Measurements from ENCODE around the gene TRAPPC3L. TPM values are rescaled to one million over a fixed set of nuclear protein-coding genes. Genes with fewer than 3 reads are reported as not detected.

The TRAPPC3L gene
- total RNA-seq, 1 experiment from 2014 or later = not detected

DNA sequence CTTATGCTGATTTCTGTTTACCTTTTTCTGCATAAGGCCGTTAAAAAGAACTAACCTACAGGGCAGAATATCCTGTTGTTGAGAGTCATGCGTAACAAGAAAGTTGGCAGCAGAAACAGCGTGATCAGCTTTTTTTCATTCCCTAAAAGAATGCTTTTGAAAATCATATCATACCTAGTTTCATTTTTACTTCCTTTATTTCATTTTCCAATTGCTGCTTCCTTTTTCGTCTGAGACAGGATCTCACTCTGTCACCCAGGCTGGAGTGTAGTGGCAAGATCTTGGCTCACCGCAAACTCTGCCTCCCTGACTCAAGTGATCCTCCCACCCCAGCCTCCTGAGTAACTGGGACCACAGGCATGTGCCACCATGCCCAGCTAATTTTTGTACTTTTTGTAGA, 80.2 kb downstream of the TRAPPC3L start:
- no peak overlapping the region for H2AFZ ChIP-seq (ENCODE audit: low read depth, low read length, poor library complexity, severe bottlenecking)
- H4K20me1 ChIP-seq (ENCODE audit: insufficient read depth) = no peaks in the 10 kb centered on the region
- H3K79me2 ChIP-seq (ENCODE audit: insufficient read depth, low read length) = no peaks in the 10 kb centered on the region
- RAD21 ChIA-PET (ENCODE audit: low non-redundant PET in 1 of 2, low total read pairs in 2 of 2, uncharacterized antibody in 2 of 2, unreplicated experiment in 2 of 2) = no interaction called here
- no peaks in the 10 kb centered on the region for H3K4me1 ChIP-seq (ENCODE audit: control insufficient read depth in 1 of 2, insufficient read depth in 2 of 2, low read length in 2 of 2)
- ATAC-seq (no peak), DNase-seq (ENCODE audit: low read depth, low spot score) (no peak)
- BruUV-seq (replicated peaks) = no TSS peak
- no peak overlapping the region for H3K27ac ChIP-seq (ENCODE audit: low read depth, low read length)
- POLR2A ChIA-PET = no interaction called here
- H3K9me2 ChIP-seq (ENCODE audit: insufficient read depth) = no peaks in the 10 kb centered on the region
- no peaks in the 10 kb centered on the region for H3K27me3 ChIP-seq (ENCODE audit: insufficient read depth, low read length)
- CTCF ChIA-PET = no interaction called here
- no peak overlapping the region for H3K9ac ChIP-seq (ENCODE audit: low read length)
- H3K9me3 ChIP-seq (ENCODE audit: control insufficient read depth in 1 of 2, insufficient read depth in 1 of 2, low read depth in 1 of 2, low read length in 2 of 2) = no peaks in the 10 kb centered on the region
- TF ChIP-seq SRF (IDR thresholded peaks at IDR 0.05; ENCODE audit: low read depth) = no peak
- no peak for TF ChIP-seq EZH2phosphoT487 (IDR thresholded peaks at IDR 0.05; ENCODE audit: borderline replicate concordance)
- no peak for TF ChIP-seq SIN3A (IDR thresholded peaks at IDR 0.05; ENCODE audit: low read depth)
- no peak for TF ChIP-seq SP1 (IDR thresholded peaks at IDR 0.05; ENCODE audit: low read depth)
- no peak for TF ChIP-seq CBX3 (IDR thresholded peaks at IDR 0.05; ENCODE audit: low read depth)
- no peak for TF ChIP-seq ZFX (IDR thresholded peaks at IDR 0.05)
- no peak for TF ChIP-seq FOSL1 (IDR thresholded peaks at IDR 0.05; ENCODE audit: low read depth)
- no peak for TF ChIP-seq EZH2 (IDR thresholded peaks at IDR 0.05)
- TF ChIP-seq, protein P1, sequence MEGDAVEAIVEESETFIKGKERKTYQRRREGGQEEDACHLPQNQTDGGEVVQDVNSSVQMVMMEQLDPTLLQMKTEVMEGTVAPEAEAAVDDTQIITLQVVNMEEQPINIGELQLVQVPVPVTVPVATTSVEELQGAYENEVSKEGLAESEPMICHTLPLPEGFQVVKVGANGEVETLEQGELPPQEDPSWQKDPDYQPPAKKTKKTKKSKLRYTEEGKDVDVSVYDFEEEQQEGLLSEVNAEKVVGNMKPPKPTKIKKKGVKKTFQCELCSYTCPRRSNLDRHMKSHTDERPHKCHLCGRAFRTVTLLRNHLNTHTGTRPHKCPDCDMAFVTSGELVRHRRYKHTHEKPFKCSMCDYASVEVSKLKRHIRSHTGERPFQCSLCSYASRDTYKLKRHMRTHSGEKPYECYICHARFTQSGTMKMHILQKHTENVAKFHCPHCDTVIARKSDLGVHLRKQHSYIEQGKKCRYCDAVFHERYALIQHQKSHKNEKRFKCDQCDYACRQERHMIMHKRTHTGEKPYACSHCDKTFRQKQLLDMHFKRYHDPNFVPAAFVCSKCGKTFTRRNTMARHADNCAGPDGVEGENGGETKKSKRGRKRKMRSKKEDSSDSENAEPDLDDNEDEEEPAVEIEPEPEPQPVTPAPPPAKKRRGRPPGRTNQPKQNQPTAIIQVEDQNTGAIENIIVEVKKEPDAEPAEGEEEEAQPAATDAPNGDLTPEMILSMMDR (IDR thresholded peaks at IDR 0.05 in 2 of 3, conservative IDR thresholded peaks at IDR 0.05 in 1 of 3; ENCODE audit: borderline replicate concordance in 1 of 3, insufficient read depth in 1 of 3, low read depth in 2 of 3, low read length in 2 of 3) = no peak
- H3K4me2 ChIP-seq (ENCODE audit: low read length) = no peak overlapping the region
- H3K4me3 ChIP-seq (replicated peaks in 1 of 2; ENCODE audit: low read depth in 1 of 2, low read length in 2 of 2) = no peak overlapping the region
- no peaks in the 10 kb centered on the region for H3K36me3 ChIP-seq (ENCODE audit: control insufficient read depth in 1 of 2, insufficient read depth in 2 of 2, low read length in 2 of 2)
- intact Hi-C loops (cut with micrococcal nuclease) = no loop called here

DNA sequence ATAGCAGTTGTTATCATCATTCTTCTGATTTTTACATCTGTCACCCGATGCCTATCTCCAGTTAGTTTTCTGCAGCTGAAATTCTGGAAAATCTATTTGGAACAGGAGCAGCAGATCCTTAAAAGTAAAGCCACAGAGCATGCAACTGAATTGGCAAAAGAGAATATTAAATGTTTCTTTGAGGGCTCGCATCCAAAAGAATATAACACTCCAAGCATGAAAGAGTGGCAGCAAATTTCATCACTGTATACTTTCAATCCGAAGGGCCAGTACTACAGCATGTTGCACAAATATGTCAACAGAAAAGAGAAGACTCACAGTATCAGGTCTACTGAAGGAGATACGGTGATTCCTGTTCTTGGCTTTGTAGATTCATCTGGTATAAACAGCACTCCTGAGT, 82.2 kb downstream of the TRAPPC3L start:
- DNase-seq (ENCODE audit: low read depth, low spot score) = no peak
- H3K9ac ChIP-seq (ENCODE audit: low read length) = no peak overlapping the region
- H3K4me3 ChIP-seq (replicated peaks in 1 of 2; ENCODE audit: low read depth in 1 of 2, low read length in 2 of 2) = no peak overlapping the region
- RAD21 ChIA-PET (ENCODE audit: low non-redundant PET in 1 of 2, low total read pairs in 2 of 2, uncharacterized antibody in 2 of 2, unreplicated experiment in 2 of 2) = no interaction called here
- H3K27me3 ChIP-seq (ENCODE audit: insufficient read depth, low read length) = no peaks in the 10 kb centered on the region
- no peaks in the 10 kb centered on the region for H3K79me2 ChIP-seq (ENCODE audit: insufficient read depth, low read length)
- H3K9me3 ChIP-seq (ENCODE audit: control insufficient read depth in 1 of 2, insufficient read depth in 1 of 2, low read depth in 1 of 2, low read length in 2 of 2) = no peaks in the 10 kb centered on the region
- no peaks in the 10 kb centered on the region for H3K36me3 ChIP-seq (ENCODE audit: control insufficient read depth in 1 of 2, insufficient read depth in 2 of 2, low read length in 2 of 2)
- no peaks in the 10 kb centered on the region for H4K20me1 ChIP-seq (ENCODE audit: insufficient read depth)
- no peak overlapping the region for H3K27ac ChIP-seq (ENCODE audit: low read depth, low read length)
- H3K9me2 ChIP-seq (ENCODE audit: insufficient read depth) = no peaks in the 10 kb centered on the region
- no peak for ATAC-seq
- POLR2A ChIA-PET = no interaction called here
- H2AFZ ChIP-seq (ENCODE audit: low read depth, low read length, poor library complexity, severe bottlenecking) = no peak overlapping the region
- BruUV-seq (replicated peaks) = no TSS peak
- no peaks in the 10 kb centered on the region for H3K4me1 ChIP-seq (ENCODE audit: control insufficient read depth in 1 of 2, insufficient read depth in 2 of 2, low read length in 2 of 2)
- intact Hi-C loops (cut with micrococcal nuclease) = no loop called here
- H3K4me2 ChIP-seq (ENCODE audit: low read length) = no peak overlapping the region
- CTCF ChIA-PET = no interaction called here
- no peak for TF ChIP-seq EZH2phosphoT487 (IDR thresholded peaks at IDR 0.05; ENCODE audit: borderline replicate concordance)
- TF ChIP-seq, protein P2, sequence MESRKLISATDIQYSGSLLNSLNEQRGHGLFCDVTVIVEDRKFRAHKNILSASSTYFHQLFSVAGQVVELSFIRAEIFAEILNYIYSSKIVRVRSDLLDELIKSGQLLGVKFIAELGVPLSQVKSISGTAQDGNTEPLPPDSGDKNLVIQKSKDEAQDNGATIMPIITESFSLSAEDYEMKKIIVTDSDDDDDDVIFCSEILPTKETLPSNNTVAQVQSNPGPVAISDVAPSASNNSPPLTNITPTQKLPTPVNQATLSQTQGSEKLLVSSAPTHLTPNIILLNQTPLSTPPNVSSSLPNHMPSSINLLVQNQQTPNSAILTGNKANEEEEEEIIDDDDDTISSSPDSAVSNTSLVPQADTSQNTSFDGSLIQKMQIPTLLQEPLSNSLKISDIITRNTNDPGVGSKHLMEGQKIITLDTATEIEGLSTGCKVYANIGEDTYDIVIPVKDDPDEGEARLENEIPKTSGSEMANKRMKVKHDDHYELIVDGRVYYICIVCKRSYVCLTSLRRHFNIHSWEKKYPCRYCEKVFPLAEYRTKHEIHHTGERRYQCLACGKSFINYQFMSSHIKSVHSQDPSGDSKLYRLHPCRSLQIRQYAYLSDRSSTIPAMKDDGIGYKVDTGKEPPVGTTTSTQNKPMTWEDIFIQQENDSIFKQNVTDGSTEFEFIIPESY (IDR thresholded peaks at IDR 0.05; ENCODE audit: extremely low read depth, insufficient replicate concordance, low read length) = no peak
- no peak for TF ChIP-seq EZH2 (IDR thresholded peaks at IDR 0.05)
- TF ChIP-seq ELF1 (IDR thresholded peaks at IDR 0.05; ENCODE audit: borderline replicate concordance, low read depth) = no peak
- TF ChIP-seq YY1 (IDR thresholded peaks at IDR 0.05; ENCODE audit: extremely low read depth, insufficient replicate concordance, low read depth, low read length) = no peak
- TF ChIP-seq POLR2AphosphoS5 (IDR thresholded peaks at IDR 0.05; ENCODE audit: low read depth, low read length) = no peak
- TF ChIP-seq SRF (IDR thresholded peaks at IDR 0.05; ENCODE audit: low read depth) = no peak
- no peak for TF ChIP-seq ZFX (IDR thresholded peaks at IDR 0.05)
- TF ChIP-seq, protein P1 (IDR thresholded peaks at IDR 0.05 in 2 of 3, conservative IDR thresholded peaks at IDR 0.05 in 1 of 3; ENCODE audit: borderline replicate concordance in 1 of 3, insufficient read depth in 1 of 3, low read depth in 2 of 3, low read length in 2 of 3) = no peak
- TF ChIP-seq TCF7L2 (IDR thresholded peaks at IDR 0.05; ENCODE audit: borderline replicate concordance, extremely low read depth, insufficient read depth, insufficient read length) = no peak

Measured in HCT116 (cell line).